ENCODE measurements around the gene NFKBIZ.
A peak's percentile ranks its signal among the peaks of the same experiment; 100 is the strongest.

The NFKBIZ gene, protein sequence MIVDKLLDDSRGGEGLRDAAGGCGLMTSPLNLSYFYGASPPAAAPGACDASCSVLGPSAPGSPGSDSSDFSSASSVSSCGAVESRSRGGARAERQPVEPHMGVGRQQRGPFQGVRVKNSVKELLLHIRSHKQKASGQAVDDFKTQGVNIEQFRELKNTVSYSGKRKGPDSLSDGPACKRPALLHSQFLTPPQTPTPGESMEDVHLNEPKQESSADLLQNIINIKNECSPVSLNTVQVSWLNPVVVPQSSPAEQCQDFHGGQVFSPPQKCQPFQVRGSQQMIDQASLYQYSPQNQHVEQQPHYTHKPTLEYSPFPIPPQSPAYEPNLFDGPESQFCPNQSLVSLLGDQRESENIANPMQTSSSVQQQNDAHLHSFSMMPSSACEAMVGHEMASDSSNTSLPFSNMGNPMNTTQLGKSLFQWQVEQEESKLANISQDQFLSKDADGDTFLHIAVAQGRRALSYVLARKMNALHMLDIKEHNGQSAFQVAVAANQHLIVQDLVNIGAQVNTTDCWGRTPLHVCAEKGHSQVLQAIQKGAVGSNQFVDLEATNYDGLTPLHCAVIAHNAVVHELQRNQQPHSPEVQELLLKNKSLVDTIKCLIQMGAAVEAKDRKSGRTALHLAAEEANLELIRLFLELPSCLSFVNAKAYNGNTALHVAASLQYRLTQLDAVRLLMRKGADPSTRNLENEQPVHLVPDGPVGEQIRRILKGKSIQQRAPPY
- long read RNA-seq, donor 1, partial matches to known transcripts: 0 of 1 reads
- long read RNA-seq, donor 1, other reads (novel, unspliced or antisense): 0 of 1 reads
- long read RNA-seq, donor 2: 0 reads
- long read RNA-seq, donor 3, partial matches to known transcripts: 0 of 1 reads
- long read RNA-seq, donor 3, other reads (novel, unspliced or antisense): 0 of 1 reads
- long read RNA-seq, donor 4, partial matches to known transcripts: 0 of 4 reads
- long read RNA-seq, donor 4, other reads (novel, unspliced or antisense): 0 of 4 reads
- long read RNA-seq, donor 5: 0 reads
- long read RNA-seq, donor 6, partial matches to known transcripts: 0 of 1 reads
- long read RNA-seq, donor 6, other reads (novel, unspliced or antisense): 0 of 1 reads
- long read RNA-seq, donor 7, partial matches to known transcripts: 0 of 2 reads
- long read RNA-seq, donor 7, other reads (novel, unspliced or antisense): 0 of 2 reads
- long read RNA-seq, donor 8: 0 reads

DNA sequence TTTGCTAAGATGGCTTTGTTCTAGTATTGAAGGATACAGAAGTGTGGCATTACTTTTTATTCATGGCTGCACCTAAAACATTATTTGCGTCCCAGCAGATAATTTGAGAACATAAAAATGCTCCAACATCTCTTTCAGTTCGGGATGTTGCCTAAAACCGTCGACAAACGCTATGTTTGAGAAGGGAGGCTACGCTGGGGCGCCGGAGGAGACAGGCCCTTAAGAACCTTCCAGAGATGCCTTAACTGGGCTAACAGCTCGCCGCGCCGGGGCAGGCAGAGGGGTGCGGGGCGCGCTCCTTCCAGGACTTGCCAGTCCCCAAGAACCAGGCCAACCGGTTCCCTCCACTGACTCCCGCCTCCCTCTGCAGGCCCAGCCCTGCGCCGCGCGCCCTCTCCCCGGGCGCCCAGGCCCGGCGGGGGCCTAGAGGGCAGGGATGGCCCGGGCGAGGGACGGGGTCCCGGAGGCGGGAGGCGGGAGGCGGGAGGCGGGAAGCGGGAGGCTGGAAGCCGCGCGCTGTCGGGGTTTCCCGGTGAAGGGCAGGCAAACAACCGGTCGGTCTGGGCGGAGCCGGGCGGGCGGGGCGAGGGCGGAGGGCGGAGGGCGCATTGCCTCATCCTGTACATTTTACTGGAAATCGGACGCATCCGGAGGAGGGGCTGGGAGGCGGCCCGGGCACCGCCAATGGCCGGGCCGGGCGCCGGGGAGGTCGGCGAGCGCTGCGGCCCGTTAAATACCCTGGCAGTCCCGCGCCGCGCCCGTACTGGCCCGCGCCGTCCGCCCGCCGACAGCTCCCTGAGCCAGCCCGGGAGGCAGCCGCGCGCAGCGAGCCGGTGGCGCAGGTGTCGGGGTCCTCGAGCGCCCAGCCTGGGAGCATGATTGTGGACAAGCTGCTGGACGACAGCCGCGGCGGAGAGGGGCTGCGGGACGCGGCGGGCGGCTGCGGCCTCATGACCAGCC lies at the start of gene NFKBIZ:
Gene NFKBIZ (plus strand): TSS at position 761 of the 960 bp plus-strand sequence. CDS start 115 bp downstream, at position 876.
- peak; percentile 92 for DNase-seq

DNA sequence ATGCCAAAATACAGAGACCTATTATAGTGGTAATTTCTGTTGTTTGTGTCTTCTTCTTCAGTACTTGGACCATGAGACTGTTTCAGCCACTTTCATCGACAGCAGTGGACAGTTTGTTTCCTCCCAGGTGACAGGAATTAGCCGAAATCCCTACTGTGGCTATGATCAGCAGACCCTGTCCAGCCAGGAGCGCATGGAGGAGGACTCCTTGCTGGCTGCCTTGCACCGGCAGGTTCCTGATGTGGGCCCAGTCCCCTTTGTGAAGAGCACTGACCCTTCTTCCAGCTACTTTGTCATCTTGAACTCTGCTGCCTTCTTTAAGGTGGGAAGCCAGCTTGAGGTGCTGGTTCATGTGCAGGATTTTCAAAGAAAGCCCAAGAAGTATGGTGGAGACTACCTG lies 48.1 kb upstream of the NFKBIZ start:
- no peak for DNase-seq

DNA sequence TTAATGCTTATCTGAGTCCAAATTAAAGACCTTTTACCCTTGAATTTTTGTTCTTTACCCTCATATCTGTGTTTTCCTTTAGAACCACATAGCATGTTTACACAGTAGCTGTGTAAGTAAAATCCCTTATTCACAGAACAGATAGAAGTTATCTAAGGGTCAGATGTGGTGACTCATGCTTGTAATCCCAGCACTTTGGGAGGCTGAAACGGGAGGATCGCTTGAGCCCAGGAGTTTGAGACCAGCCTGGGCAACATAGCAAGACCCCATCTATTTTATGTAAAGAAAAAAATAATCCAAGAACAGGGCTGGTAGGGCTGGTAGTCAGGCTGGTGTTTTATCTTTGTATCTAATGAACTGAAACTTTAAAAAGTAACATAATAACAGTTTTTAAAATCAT lies 47.1 kb upstream of the NFKBIZ start:
- no peak for DNase-seq

- no peak for DNase-seq
Measured at GRCh38 chr3:101803173-101803782, 46.0 kb upstream of the NFKBIZ start.

DNA sequence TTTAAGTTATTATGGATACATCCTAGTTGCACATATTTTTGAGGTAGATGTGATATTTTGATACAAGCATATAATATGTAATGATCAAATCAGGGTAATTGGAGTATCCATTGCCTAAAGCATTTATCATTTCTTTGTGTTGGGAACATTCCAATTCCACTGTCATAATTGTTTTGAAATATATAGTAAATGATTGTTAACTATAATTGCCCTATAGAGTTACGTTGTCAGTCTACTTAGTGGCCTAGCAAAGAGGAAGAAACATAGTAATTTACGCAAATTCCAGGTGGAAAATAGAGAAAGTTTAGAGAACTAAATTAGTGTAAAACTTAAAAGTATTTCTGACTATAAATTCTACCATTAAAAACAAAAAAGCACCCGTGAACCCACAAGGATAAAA lies 45.4 kb upstream of the NFKBIZ start:
- no peak for DNase-seq

- DNase-seq: no peak
Measured at GRCh38 chr3:101806491-101806890, 42.8 kb upstream of the NFKBIZ start.

DNA sequence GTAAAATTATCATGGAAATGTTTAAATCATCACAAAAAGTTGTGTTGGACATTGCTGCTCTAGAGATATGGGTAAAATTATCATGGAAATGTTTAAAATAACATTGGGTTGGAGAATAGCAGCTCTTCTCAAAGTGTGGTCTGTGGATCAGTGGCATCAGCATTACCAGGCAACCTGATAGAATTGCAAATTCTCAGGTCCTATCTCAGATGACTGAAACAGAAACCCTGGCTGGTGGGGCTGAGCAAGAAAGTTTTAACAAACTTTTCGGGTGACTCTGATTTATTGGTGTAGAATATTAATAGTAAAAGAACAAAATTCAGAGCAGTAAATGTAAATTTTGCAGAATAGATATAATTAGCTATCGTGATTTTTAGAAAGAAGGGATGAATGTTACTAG lies 41.4 kb upstream of the NFKBIZ start:
- no peak for DNase-seq

DNA sequence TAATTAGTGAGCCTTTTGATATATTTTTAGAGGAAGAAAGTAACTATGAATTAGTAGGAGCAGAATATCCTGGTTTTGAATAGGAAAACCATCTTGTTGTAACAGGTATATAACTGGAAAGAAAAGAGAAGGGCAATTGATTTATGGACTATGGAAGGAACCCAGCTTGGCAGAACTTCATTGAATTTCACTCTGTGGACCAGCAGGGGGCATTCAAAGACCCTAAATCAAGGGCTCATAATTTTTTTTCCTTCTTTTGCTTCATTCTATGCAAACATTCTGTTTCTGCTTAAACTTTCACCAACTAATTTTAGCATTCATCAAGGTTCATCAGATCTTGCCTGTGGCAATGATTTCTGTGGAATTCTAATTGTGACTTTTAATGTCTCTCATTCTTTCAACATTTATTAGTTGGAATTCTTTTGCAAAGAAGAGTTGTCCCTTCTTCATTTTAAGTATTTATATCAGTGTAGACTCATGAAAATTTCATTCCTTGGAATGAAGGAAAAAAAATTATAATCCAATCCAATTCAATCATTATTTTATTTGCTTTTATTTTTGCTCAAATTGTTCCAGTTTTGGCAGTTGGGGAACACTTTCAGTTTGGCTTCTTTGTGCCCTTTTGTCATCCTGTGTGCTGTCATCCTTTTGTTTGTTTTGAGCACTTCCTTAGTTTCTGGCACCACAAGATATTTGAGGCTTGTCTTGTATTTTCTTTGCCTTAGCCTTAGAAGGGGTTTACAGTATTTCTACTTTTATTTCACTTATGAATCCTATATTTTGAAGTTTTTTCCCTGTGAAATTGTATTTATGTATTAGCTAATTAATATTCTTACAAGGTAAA lies 39.9 kb upstream of the NFKBIZ start:
- no peak for DNase-seq

DNA sequence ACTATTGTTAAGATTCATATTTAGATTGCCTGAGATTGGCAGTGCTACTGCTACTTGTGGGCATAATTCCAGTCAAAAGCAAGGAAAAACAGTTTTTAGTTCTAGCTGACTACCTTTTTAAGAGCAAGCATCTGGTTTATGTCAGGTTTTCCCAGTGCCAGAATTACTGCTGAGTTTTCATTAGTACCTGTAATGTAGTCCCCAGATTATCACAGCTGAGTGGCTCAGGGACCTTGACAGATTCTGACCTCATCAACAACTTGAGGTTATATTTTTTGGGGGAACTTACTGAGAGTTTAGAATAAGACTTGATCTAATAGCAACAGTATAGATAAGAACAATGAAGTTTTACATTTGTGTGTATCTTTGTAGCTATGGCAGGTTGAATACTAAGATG lies 39.3 kb upstream of the NFKBIZ start:
- no peak for DNase-seq

- no peak for DNase-seq
Measured at GRCh38 chr3:101811875-101812274, 37.4 kb upstream of the NFKBIZ start.

- DNase-seq: no peak
Measured at GRCh38 chr3:101812895-101813294, 36.4 kb upstream of the NFKBIZ start.

DNA sequence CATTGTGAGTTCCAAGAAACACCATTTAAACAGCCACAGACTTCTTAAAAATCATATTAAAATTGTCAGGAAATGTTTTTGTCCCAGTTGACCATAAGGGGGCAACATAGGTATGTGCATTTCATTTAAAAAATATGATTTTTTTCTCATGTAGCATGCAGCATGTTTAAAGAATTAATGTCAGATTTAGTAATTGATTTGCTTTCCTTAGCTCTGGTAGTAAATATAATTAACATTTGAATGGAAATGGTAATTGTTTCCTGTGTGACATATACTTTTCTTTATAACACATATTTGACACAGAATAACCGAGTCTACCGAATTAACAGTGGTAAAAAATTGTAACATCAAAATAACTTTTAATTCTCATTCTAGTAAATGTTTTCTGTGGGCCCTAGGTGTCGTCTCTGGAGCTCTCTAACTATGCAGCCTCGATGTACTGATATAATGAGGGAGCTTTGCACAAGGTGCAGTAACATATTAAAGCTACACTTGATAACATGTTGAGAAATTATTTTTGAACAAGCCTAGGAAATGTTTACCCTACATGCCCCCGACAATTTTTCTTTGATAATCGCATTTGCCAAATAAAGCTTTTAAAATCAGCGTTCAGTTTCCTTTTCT lies 35.4 kb upstream of the NFKBIZ start:
- no peak for DNase-seq

DNA sequence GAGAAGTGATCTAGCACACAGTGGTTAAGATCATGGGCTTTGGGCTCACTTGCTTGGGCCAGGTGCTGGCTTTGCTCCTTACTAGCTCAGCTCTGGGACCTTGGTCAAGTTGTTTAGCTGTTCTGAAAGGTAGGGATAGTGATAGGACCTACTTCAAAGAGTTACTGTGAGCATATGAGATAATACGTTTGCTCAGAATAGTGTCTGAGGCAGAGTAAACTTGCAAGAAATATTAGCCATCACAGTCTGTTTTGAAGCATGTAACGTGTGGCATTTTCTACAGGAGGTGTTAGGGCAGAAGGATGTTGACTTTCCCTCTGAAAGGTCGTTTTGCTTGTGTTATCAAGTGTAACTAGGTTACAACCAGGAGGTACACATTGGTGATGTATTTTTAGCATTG lies 34.5 kb upstream of the NFKBIZ start:
- DNase-seq: no peak

DNA sequence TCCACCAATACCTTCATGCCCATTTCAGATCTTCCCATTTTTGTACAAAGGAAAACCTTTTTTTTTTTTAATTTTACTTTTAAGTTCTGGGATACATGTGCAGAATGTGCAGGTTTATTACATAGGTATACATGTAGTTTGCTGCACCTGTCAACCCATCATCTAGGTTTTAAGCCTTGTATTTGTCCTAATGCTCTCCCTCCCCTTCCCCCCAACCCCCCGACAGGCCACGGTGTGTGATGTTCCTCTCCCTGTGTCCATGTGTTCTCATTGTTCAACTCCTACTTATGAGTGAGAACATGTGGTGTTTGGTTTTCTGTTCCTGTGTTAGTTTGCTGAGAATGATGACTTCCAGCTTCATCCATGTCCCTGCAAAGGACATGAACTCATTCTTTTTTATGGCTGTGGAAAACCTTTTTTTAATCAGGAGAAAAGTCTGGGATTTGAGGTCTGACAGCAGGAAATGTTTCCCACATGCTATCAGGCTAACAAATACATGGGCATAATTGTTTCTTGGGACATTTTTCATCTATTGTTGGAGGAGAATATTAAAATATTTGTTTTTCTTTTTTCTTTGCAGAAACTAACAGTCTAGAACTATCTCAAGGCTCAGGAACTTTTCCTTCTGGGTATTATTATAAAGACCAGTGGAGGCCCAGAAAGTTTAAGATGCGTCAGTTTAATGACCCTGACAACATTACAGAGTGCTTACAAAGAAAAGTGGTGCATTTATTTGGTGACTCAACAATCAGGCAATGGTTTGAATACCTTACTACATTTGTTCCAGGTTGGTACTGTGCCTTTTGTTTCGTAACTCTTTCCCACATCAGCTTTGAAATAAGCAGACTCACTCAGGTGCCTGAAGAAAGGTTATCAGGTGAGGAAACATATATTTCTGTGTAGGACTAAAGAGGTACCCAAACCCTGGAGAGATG lies 32.8 kb upstream of the NFKBIZ start:
- DNase-seq: no peak

GRCh38 chr3:101817992-101818391 lies 31.3 kb upstream of the NFKBIZ start:
- no peak for DNase-seq

DNA sequence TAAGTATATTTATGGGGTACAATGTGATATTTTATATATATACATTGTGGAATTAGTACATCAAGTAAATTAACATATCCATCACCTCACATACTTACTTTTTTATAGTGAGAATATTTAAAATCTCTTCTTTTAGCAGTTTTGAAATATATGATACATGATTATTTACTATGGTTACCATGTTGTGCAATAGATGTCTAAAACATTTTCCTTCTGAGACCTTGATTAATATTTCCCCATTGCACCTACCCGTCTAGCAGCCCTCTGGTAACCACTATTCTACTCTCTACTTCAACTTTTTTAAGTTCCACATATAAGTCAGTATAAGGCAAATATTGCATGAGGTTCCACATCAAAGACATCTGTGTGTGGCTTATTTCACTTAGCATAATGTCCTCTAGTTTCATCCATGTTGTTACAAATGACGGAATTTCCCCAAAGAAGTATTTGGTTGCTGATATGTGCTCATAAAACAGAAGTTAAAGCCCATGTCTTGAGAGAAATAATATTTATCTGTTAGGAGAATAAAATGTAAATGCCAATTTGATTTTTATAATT lies 29.6 kb upstream of the NFKBIZ start:
- DNase-seq: no peak

DNA sequence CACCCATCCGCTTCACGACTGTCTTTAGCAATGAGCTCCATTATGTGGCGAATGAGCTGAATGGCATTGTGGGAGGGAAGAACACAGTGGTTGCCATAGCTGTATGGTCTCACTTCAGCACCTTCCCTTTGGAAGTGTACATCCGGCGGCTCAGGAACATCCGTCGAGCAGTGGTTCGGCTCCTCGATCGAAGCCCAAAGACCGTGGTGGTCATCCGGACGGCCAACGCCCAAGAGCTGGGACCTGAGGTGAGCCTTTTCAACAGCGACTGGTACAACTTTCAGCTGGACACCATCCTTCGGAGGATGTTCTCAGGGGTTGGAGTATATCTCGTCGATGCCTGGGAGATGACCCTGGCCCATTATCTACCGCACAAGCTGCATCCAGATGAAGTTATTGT lies 27.8 kb upstream of the NFKBIZ start:
- DNase-seq: no peak

DNA sequence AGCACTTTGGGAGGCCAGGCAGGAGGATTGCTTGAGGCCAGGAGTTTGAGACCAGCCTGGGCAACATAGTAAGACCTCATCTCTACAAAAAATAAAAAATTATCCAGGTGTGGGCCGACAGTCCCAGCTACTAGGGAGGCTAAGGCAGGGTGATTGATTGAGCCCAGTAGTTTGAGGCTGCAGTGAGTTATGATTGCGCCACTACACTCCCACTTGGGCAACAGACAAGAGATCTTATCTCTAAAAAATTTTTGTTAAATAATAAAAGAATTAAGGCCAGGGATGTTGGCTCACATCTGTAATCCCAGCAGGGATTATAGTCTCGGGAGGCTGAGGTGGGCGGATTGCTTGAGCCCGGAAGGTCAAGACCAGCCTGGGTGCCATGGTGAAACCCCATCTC lies 25.8 kb upstream of the NFKBIZ start:
- no peak for DNase-seq
